Measurements from ENCODE around the gene ZNF143.

Gene ZNF143

GRCh38 chr11:9576701-9577381 lies 116.0 kb downstream of the ZNF143 start:
- no peak for DNase-seq

GRCh38 chr11:9577556-9577955 lies 116.7 kb downstream of the ZNF143 start:
- DNase-seq: no peak

Measured in NCI-H1105 (cell line).